CD4-positive, alpha-beta T cell (primary cell): ENCODE measurements around the gene STOX2. TPM values are rescaled to one million over a fixed set of nuclear protein-coding genes. Genes with fewer than 3 reads are reported as not detected.

Experiments
- ATAC-seq: fragments of 200-7000 bp; cut with Tn5 transposase; one replicate; pipeline ENCODE4 v1.10.0; 2022; ENCODE audit warnings: mild to moderate bottlenecking; ENCODE audit not compliant: poor library complexity
- CTCF ChIA-PET: fragments of 350-600 bp; sonication (Branson Sonifier 250); formaldehyde crosslinking; loops from one replicate; lab custom pipeline; 2021; ENCODE audit warnings: antibody characterized with exemption, inconsistent platforms; lab: Charles Lee
- POLR2A ChIA-PET: fragments of 350-600 bp; sonication (Branson Sonifier 250); formaldehyde crosslinking; loops from one replicate; lab custom pipeline; 2021; ENCODE audit warnings: antibody characterized with exemption, inconsistent platforms; lab: Charles Lee
- DNase-seq, 14 experiments: peaks; one replicate each; pipeline ENCODE4 v3.0.0-alpha.2; 2013 to 2020; ENCODE audit warnings: mixed read lengths in 2 of 14
- H3K27ac ChIP-seq, 2 donors: one replicate each; pipeline versions ENCODE4 v1.5.1 to v1.7.0; 2013; ENCODE audit warnings: low read length in 2 of 2, low read depth in 1 of 2, mild to moderate bottlenecking in 1 of 2
- H3K27me3 ChIP-seq, 2 experiments: 1 replicate in 1 of 2; 2 replicates in 1 of 2; pipeline versions ENCODE4 v1.6.1 to v1.7.0; 2013; ENCODE audit warnings: low read length in 2 of 2, control low read depth in 1 of 2, mild to moderate bottlenecking in 1 of 2, moderate library complexity in 1 of 2; ENCODE audit not compliant: insufficient read depth in 2 of 2, control insufficient read depth in 1 of 2
- H3K36me3 ChIP-seq: one replicate; pipeline ENCODE4 v1.6.1; 2013; ENCODE audit warnings: low read length, control low read depth; ENCODE audit not compliant: insufficient read depth
- H3K4me1 ChIP-seq: one replicate; pipeline ENCODE4 v1.6.1; 2013; ENCODE audit warnings: low read length, control low read depth; ENCODE audit not compliant: insufficient read depth
- H3K4me3 ChIP-seq: one replicate; pipeline ENCODE4 v1.5.1; 2013; ENCODE audit warnings: mild to moderate bottlenecking, low read length, moderate library complexity
- H3K9me3 ChIP-seq, 2 experiments: 1 replicate in 1 of 2; 2 replicates in 1 of 2; pipeline versions ENCODE4 v1.6.1 to v1.7.0; 2013; ENCODE audit warnings: low read length in 2 of 2, mild to moderate bottlenecking in 2 of 2, control low read depth in 1 of 2, moderate library complexity in 1 of 2; ENCODE audit not compliant: control insufficient read depth in 1 of 2, insufficient read depth in 1 of 2
- H3K27ac Mint-ChIP-seq: one replicate; pipeline ENCODE4 v1.8.0; 2020; ENCODE audit warnings: mixed read lengths
- H3K27me3 Mint-ChIP-seq: one replicate; pipeline ENCODE4 v1.8.0; 2021; ENCODE audit warnings: mixed read lengths
- H3K36me3 Mint-ChIP-seq: one replicate; pipeline ENCODE4 v1.8.0; 2021; ENCODE audit warnings: low read depth, mixed read lengths
- H3K4me1 Mint-ChIP-seq: one replicate; pipeline ENCODE4 v1.8.0; 2021; ENCODE audit warnings: low read depth, mixed read lengths
- H3K4me3 Mint-ChIP-seq: one replicate; pipeline ENCODE4 v1.8.0; 2020; ENCODE audit warnings: mild to moderate bottlenecking, mixed read lengths
- H3K9me3 Mint-ChIP-seq: one replicate; pipeline ENCODE4 v1.8.0; 2020; ENCODE audit warnings: mixed read lengths
- CTCF ChIP-seq: fragments of 200-600 bp; IDR thresholded peaks from one replicate; pipeline ENCODE4 v1.8.0; 2022; ENCODE audit warnings: antibody characterized with exemption, mild to moderate bottlenecking
- intact Hi-C, 2 experiments: fragments of 100-400 bp; cut with DNase I in 1 of 2; cut with micrococcal nuclease in 1 of 2; formaldehyde crosslinking; loops; one replicate each; pipeline versions ENCODE4 v1.15.1 to v1.9.0; 2023 to 2025; cut with DNase I, micrococcal nuclease
- total RNA-seq, 174 experiments: library from RNA in 2 of 174; stranded (reverse) in 2 of 174; gene quantifications; one replicate each; pipeline ENCODE4 v1.2.3 and lab custom pipeline; 2021 to 2026

The STOX2 gene
- total RNA-seq, 2 experiments from 2014 or later = not detected

DNA sequence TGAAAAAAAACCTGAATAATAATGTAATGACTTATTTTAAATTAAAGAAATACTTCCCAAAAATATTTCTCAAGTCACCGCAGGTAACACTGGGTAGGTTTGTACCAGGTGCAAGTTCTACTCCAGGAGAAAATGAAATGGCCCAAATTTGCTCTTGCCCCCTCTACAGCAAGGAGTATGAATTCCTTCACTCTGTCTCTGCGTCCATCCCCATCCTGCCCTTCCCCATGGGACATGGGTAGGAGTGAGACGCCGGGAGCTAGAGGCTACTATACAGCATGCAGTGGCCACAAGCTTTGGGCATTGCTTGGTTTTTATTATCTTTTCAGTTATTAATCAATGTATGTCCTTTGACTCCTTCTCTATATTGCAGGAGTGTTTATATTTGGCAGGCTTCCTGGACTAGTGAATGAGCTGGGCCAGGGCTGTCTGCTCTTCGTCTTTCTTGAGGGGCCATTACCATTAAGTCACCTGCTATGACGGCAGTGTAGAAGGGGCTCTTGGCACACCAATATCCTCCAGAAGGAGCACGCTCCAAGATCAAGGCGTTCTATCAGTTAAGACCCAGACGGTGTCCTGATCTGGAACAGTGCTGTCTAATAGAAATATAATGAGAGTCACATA is 162.9 kb downstream of the STOX2 start:
- ChIA-PET POLR2A (no interaction called here), CTCF (no interaction called here)
- H3K9me3 Mint-ChIP-seq = peaks cover 8% of the 10 kb centered on the region
- intact Hi-C loops = no loop called here
- Histone ChIP-seq H3K27me3 (peaks cover 0 to 4% of the 10 kb centered on the region in 2 experiments), H3K27ac (no peak overlapping the region), H3K4me3 (no peak overlapping the region), H3K36me3 (no peaks in the 10 kb centered on the region), H3K4me1 (no peaks in the 10 kb centered on the region), H3K9me3 (peaks cover 0 to 6% of the 10 kb centered on the region in 2 experiments)
- DNase-seq (no peak), ATAC-seq (no peak)
- no peak for TF ChIP-seq CTCF
- H3K4me1 Mint-ChIP-seq = no peaks in the 10 kb centered on the region
- H3K27ac Mint-ChIP-seq = no peak overlapping the region
- no peak overlapping the region for H3K4me3 Mint-ChIP-seq
- H3K27me3 Mint-ChIP-seq = peaks cover 22% of the 10 kb centered on the region
- no peaks in the 10 kb centered on the region for H3K36me3 Mint-ChIP-seq

Other genes starting within 250 kb of the STOX2 start
- gene RWDD4, start 246.1 kb upstream of the STOX2 start, total RNA-seq = 10 to 100 TPM in 1 of 2 experiments, 1 to 10 TPM in 1; 9.9 to 10.5 TPM
- gene TRAPPC11, start 246.0 kb upstream of the STOX2 start, total RNA-seq = 10 to 100 TPM; 14.7 to 19.2 TPM